Measurements from ENCODE around the gene SETBP1.

DNA sequence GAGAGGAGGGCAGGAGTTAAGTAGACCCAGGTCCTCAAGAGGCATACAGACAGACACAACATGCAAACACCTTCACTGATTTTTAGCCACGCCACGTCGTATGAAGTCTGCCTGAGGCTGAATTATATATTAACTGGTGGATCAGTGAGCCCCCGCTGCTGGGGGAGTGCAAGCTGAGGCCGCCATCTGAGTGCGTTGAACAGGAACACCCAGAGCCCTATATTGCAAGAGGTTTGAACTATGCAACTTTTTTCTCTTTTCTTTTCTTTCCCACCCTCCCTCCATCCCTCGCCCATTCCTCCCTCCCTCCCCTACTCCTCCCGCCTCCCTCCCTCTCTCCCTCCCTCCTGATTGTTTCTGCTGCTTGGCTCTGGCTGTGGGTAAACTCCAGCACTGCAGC, 30.2 kb downstream of the SETBP1 start:
- no peak for TF ChIP-seq POLR2A (IDR thresholded peaks at IDR 0.05)
- TF ChIP-seq, protein P1, sequence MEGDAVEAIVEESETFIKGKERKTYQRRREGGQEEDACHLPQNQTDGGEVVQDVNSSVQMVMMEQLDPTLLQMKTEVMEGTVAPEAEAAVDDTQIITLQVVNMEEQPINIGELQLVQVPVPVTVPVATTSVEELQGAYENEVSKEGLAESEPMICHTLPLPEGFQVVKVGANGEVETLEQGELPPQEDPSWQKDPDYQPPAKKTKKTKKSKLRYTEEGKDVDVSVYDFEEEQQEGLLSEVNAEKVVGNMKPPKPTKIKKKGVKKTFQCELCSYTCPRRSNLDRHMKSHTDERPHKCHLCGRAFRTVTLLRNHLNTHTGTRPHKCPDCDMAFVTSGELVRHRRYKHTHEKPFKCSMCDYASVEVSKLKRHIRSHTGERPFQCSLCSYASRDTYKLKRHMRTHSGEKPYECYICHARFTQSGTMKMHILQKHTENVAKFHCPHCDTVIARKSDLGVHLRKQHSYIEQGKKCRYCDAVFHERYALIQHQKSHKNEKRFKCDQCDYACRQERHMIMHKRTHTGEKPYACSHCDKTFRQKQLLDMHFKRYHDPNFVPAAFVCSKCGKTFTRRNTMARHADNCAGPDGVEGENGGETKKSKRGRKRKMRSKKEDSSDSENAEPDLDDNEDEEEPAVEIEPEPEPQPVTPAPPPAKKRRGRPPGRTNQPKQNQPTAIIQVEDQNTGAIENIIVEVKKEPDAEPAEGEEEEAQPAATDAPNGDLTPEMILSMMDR (IDR thresholded peaks at IDR 0.05) = no peak
